Lung (tissue), 12 donors: ENCODE measurements around the gene CCDC127. TPM values are rescaled to one million over a fixed set of nuclear protein-coding genes. Genes with fewer than 3 reads are reported as not detected.

Source experiments
- ATAC-seq: fragments of 200-7000 bp; cut with Tn5 transposase; one replicate; pipeline ENCODE4 v1.9.1; 2020; ENCODE audit warnings: moderate number of reproducible peaks; ENCODE audit not compliant: insufficient read depth, low FRiP score
- DNase-seq, 3 donors: peaks; one replicate each; pipeline ENCODE4 v3.0.0-alpha.2; 2013 to 2017
- H3K27ac ChIP-seq, 2 donors: one replicate each; pipeline ENCODE4 v1.5.1; 2013; ENCODE audit warnings: mild to moderate bottlenecking in 2 of 2, moderate library complexity in 2 of 2, control low read depth in 1 of 2, inconsistent platforms in 1 of 2, low read depth in 1 of 2, low read length in 1 of 2
- H3K27me3 ChIP-seq, 3 donors: one replicate each; pipeline ENCODE4 v1.5.1; 2013; ENCODE audit warnings: low read length in 2 of 3; ENCODE audit not compliant: control insufficient read depth in 3 of 3, insufficient read depth in 3 of 3
- H3K36me3 ChIP-seq, 4 donors: one replicate each; pipeline ENCODE4 v1.5.1; 2013; ENCODE audit warnings: low read length in 4 of 4, mild to moderate bottlenecking in 1 of 4, moderate library complexity in 1 of 4; ENCODE audit not compliant: control insufficient read depth in 4 of 4, insufficient read depth in 4 of 4
- H3K4me1 ChIP-seq, 5 donors: one replicate each; pipeline ENCODE4 v1.5.1; 2013; ENCODE audit warnings: low read length in 5 of 5, mild to moderate bottlenecking in 2 of 5, moderate library complexity in 1 of 5; ENCODE audit not compliant: control insufficient read depth in 5 of 5, insufficient read depth in 5 of 5
- H3K4me3 ChIP-seq: one replicate; pipeline ENCODE4 v1.5.1; 2013; ENCODE audit warnings: mild to moderate bottlenecking, control low read depth, moderate library complexity
- H3K9ac ChIP-seq, 2 donors: one replicate each; pipeline ENCODE4 v1.5.1; 2013; ENCODE audit warnings: low read length in 2 of 2, control low read depth in 1 of 2; ENCODE audit not compliant: insufficient read depth in 1 of 2
- H3K9me3 ChIP-seq, 4 donors: one replicate each; pipeline ENCODE4 v1.5.1; 2013; ENCODE audit warnings: low read length in 3 of 4, mild to moderate bottlenecking in 1 of 4, moderate library complexity in 1 of 4; ENCODE audit not compliant: control insufficient read depth in 4 of 4, insufficient read depth in 3 of 4
- WGBS, 2 donors: extraction: QIAGEN DNeasy Blood & Tissue Kit; methylation state at CpG; one replicate each; pipeline ENCODE4 v1.1.7; 2013; 5-methylcytosine and 5-hydroxymethylcytosine counted together
- polyA plus RNA-seq, 2 donors: library from polyadenylated mRNA; stranded (reverse); fragments of 200-250 nt; gene quantifications; one replicate each; pipeline ENCODE4 v1.2.1, GENCODE V29; 2013
- total RNA-seq, 2 donors: library from RNA; depleted of rRNA in 1 of 2; stranded (reverse); fragments of >200 nt in 1 of 2; gene quantifications; one replicate each; pipeline ENCODE4 v1.2.1, GENCODE V29; 2014 to 2021
- TF ChIP-seq, protein P1 (sequence below): IDR thresholded peaks from 2 replicates; pipeline ENCODE4 v1.5.1; 2012; ENCODE audit warnings: mild to moderate bottlenecking; ENCODE audit errors: control extremely low read depth, extremely low read depth
- donor health status: control.
- donor health status: control.
- donor health status: Bipolar disorder and iron deficiency.
- donor health status: healthy.
- donor health status: DM: yes; HTN: yes; CAD: no.

The CCDC127 gene
- total and polyA plus RNA-seq, 4 donors, result 2.1 to 6.4 (median 3.9) TPM

DNA sequence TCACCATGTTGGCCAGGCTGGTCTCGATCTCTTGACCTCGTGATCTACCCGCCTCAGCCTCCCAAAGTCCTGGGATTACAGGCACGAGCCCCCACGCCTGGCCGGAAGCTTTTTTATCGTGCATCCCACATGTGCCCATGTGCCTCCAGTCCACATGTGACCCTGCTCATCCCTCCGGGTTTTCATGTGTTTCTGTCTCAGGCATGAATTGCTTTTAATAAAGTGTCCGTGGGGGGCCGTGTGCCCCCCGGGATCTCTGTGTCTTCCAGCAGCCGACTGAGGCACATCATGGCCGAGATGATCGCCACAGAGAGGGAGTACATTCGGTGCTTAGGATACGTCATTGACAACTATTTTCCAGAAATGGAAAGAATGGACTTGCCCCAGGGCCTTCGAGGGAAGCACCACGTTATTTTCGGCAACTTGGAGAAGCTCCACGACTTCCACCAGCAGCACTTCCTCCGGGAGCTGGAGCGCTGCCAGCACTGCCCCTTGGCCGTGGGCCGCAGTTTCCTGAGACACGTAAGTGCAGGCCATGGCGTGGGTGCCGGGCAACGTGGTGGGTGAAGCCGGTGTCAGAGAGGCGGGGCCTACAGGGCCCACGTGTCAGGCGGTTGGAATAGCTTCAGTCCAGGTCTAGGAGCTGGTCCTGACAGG is 48.8 kb downstream of the CCDC127 start:
- WGBS, 2 donors, result 60 to 69% methylated on average over 32 of the region's 32 CpGs
- Histone ChIP-seq H3K9me3 (no peaks in the 10 kb centered on the region), H3K4me1 (peaks cover 0 to 18% (median 3%) of the 10 kb centered on the region in 5 donors), H3K9ac (no peak overlapping the region), H3K36me3 (peaks cover 0 to 3% (median 0%) of the 10 kb centered on the region in 4 donors), H3K27me3 (no peaks in the 10 kb centered on the region), H3K27ac (no peak overlapping the region), H3K4me3 (no peak overlapping the region)
- DNase-seq (peak; percentile 39 to 74 (median 47)), ATAC-seq (no peak)
- TF ChIP-seq, protein P1, sequence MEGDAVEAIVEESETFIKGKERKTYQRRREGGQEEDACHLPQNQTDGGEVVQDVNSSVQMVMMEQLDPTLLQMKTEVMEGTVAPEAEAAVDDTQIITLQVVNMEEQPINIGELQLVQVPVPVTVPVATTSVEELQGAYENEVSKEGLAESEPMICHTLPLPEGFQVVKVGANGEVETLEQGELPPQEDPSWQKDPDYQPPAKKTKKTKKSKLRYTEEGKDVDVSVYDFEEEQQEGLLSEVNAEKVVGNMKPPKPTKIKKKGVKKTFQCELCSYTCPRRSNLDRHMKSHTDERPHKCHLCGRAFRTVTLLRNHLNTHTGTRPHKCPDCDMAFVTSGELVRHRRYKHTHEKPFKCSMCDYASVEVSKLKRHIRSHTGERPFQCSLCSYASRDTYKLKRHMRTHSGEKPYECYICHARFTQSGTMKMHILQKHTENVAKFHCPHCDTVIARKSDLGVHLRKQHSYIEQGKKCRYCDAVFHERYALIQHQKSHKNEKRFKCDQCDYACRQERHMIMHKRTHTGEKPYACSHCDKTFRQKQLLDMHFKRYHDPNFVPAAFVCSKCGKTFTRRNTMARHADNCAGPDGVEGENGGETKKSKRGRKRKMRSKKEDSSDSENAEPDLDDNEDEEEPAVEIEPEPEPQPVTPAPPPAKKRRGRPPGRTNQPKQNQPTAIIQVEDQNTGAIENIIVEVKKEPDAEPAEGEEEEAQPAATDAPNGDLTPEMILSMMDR, result no peak

DNA sequence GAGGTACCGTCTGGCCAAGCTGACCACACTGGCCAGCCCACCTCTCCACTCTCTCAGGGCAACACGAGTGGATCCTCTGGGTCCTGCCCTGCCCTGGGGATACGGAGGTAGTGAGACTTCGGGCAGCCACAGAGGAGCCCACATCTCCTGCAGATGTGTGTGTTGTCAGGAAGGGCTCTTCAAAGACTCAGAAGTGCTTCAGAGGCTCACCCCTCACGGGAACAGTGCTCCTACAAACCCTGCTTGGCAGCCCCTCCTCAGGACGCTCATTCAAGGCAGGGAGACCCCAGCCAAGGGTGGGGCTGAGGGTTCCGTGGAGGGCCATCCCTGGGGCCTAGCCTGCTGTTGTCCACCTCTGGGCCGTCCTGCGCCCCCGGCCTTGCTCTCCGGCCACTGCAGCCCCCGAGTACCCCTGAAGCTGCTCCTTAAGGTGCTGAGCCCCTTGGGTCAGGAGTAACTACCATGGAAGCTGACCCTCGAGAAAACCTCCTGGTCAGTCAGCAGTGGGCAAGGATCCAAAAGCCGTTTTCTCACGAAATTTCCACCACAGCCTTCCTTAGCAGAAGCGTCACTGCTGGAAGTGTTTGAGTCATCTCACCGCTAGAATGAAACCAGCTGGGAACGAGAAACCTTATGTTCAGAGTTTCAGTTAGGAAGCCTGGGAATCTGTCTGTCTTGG is 49.8 kb downstream of the CCDC127 start:
- no peaks in the 10 kb centered on the region for H3K9me3 ChIP-seq
- peak; percentile 32 to 69 (median 53) for DNase-seq
- no peaks in the 10 kb centered on the region for H3K27me3 ChIP-seq
- no peak for ATAC-seq
- H3K4me3 ChIP-seq, result no peak overlapping the region
- no peak overlapping the region for H3K9ac ChIP-seq
- WGBS, 2 donors, result 78 to 83% methylated on average over 18 of the region's 18 CpGs
- H3K36me3 ChIP-seq, result no peaks in the 10 kb centered on the region
- H3K4me1 ChIP-seq, result peaks cover 0 to 18% (median 3%) of the 10 kb centered on the region in 5 donors
- H3K27ac ChIP-seq, result no peak overlapping the region
- TF ChIP-seq, protein P1, result no peak

DNA sequence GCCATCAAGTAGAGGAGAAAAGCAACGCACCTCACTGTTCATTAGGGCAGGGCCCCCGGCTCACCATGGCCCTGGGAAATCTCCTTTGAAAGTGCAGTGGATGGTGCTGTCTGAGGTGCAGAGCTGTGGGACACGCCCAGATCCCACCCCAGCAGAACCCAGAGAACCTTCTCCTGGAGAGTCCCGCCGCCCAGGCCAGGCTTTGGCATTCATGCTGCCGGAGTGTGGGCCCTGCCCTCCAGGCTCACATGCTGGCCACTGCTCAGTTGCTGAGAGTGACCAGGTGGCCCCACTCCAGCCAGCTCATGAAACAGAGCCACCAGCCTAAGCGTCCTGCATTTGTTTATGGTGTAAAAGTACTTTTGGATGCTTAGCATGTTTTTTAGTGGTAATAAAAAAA is 50.4 kb downstream of the CCDC127 start:
- Histone ChIP-seq H3K4me1 (peaks cover 0 to 18% (median 3%) of the 10 kb centered on the region in 5 donors), H3K27me3 (no peaks in the 10 kb centered on the region), H3K27ac (no peak overlapping the region), H3K9me3 (no peaks in the 10 kb centered on the region), H3K36me3 (no peaks in the 10 kb centered on the region), H3K4me3 (no peak overlapping the region), H3K9ac (no peak overlapping the region)
- TF ChIP-seq, protein P1, result no peak
- 93 to 98% methylated on average over 7 of the region's 7 CpGs for WGBS, 2 donors
- ATAC-seq (no peak), DNase-seq (peak in 1 of 3 donors; percentile 9)
